Activated CD8-positive, alpha-beta memory T cell treated with anti-CD3 and anti-CD28 coated beads for 48 hours (primary cell): ENCODE data around the gene GRIA4.
"Not testable (repeated sequence)": the region's sequence is repeated elsewhere in the genome, so short reads cannot be mapped to it uniquely, and the experiment has no call there.

Experiments
- DNase-seq, 3 experiments: peaks; one replicate each; pipeline ENCODE4 v3.0.0-alpha.2; 2020; ENCODE audit warnings: low read depth in 2 of 3, low spot score in 2 of 3

GRIA4 gene

GRCh38 chr11:105785850-105786249 lies 176.0 kb downstream of the GRIA4 start:
- not testable (repeated sequence) for DNase-seq

GRCh38 chr11:105786741-105787140 lies 176.9 kb downstream of the GRIA4 start:
- DNase-seq: no peak

- no peak for DNase-seq
These were observed 179.9 kb downstream of the GRIA4 start for GRCh38 chr11:105789579-105790420.

GRCh38 chr11:105790840-105791239 lies 181.0 kb downstream of the GRIA4 start:
- DNase-seq: no peak

- no peak for DNase-seq
These were observed 183.2 kb downstream of the GRIA4 start for GRCh38 chr11:105793092-105793491.

- no peak for DNase-seq
These were observed 189.4 kb downstream of the GRIA4 start for GRCh38 chr11:105799263-105799662.

GRCh38 chr11:105799728-105800462 lies 190.0 kb downstream of the GRIA4 start:
- no peak for DNase-seq

- no peak for DNase-seq
These were observed 192.5 kb downstream of the GRIA4 start for GRCh38 chr11:105802390-105802789.

- no peak for DNase-seq
These were observed 201.4 kb downstream of the GRIA4 start for GRCh38 chr11:105811242-105811641.

GRCh38 chr11:105821372-105821771 lies 211.5 kb downstream of the GRIA4 start:
- DNase-seq: no peak

- no peak for DNase-seq
These were observed 211.9 kb downstream of the GRIA4 start for GRCh38 chr11:105821781-105822180.

- no peak for DNase-seq
These were observed 213.7 kb downstream of the GRIA4 start for GRCh38 chr11:105823495-105824033.

- no peak for DNase-seq
These were observed 214.7 kb downstream of the GRIA4 start for GRCh38 chr11:105824457-105825013.

- no peak for DNase-seq
These were observed 215.3 kb downstream of the GRIA4 start for GRCh38 chr11:105825141-105825540.

GRCh38 chr11:105827906-105828305 lies 218.0 kb downstream of the GRIA4 start:
- no peak for DNase-seq

GRCh38 chr11:105829084-105829483 lies 219.2 kb downstream of the GRIA4 start:
- no peak for DNase-seq

- DNase-seq: no peak
These were observed 224.6 kb downstream of the GRIA4 start for GRCh38 chr11:105834461-105834860.

- DNase-seq: no peak
These were observed 229.0 kb downstream of the GRIA4 start for GRCh38 chr11:105838668-105839384.

- no peak for DNase-seq
These were observed 230.5 kb downstream of the GRIA4 start for GRCh38 chr11:105840391-105840790.

GRCh38 chr11:105852403-105852802 lies 242.5 kb downstream of the GRIA4 start:
- no peak for DNase-seq

- DNase-seq: no peak
These were observed 244.4 kb downstream of the GRIA4 start for GRCh38 chr11:105854269-105854668.
